SJCRH30 (cell line): ENCODE data around the gene PRKD2. TPM values are rescaled to one million over a fixed set of nuclear protein-coding genes. Genes with fewer than 3 reads are reported as not detected.
"Not testable (repeated sequence)": the region's sequence is repeated elsewhere in the genome, so short reads cannot be mapped to it uniquely, and the experiment has no call there.

ENCODE experiments used
- DNase-seq, 2 experiments: peaks; one replicate each; pipeline ENCODE4 v3.0.0-alpha.2; 2015 to 2020
- H3K27ac ChIP-seq: fragments of 250-450 bp; sonication (Bioruptor Pico); 2 replicates; pipeline ENCODE4 v1.5.1; 2020; ENCODE audit warnings: mild to moderate bottlenecking, moderate library complexity
- H3K27me3 ChIP-seq: fragments of 250-450 bp; sonication (Bioruptor Pico); 2 replicates; pipeline ENCODE4 v1.5.1; 2020; ENCODE audit warnings: mild to moderate bottlenecking, moderate library complexity
- H3K36me3 ChIP-seq: fragments of 250-450 bp; sonication (Bioruptor Pico); 2 replicates; pipeline ENCODE4 v1.5.1; 2020; ENCODE audit warnings: mild to moderate bottlenecking, moderate library complexity
- H3K4me1 ChIP-seq: fragments of 250-450 bp; sonication (Bioruptor Pico); 2 replicates; pipeline ENCODE4 v1.5.1; 2020; ENCODE audit warnings: mild to moderate bottlenecking, moderate library complexity
- H3K4me3 ChIP-seq: fragments of 250-450 bp; sonication (Bioruptor Pico); 2 replicates; pipeline ENCODE4 v1.5.1; 2020; ENCODE audit warnings: mild to moderate bottlenecking, moderate library complexity
- H3K9me3 ChIP-seq: fragments of 250-450 bp; sonication (Bioruptor Pico); replicated peaks from 2 replicates; pipeline ENCODE4 v1.5.1; 2020; ENCODE audit warnings: mild to moderate bottlenecking, moderate library complexity
- total RNA-seq: library from RNA; depleted of rRNA; stranded (reverse); fragments of >200 nt; shearing (Covaris generic); gene quantifications from 2 replicates; pipeline ENCODE4 v1.2.3, GENCODE V29; 2014; rRNA removed

PRKD2 gene
- total RNA-seq, 1 experiment from 2014 or later = 7.7 TPM

DNA sequence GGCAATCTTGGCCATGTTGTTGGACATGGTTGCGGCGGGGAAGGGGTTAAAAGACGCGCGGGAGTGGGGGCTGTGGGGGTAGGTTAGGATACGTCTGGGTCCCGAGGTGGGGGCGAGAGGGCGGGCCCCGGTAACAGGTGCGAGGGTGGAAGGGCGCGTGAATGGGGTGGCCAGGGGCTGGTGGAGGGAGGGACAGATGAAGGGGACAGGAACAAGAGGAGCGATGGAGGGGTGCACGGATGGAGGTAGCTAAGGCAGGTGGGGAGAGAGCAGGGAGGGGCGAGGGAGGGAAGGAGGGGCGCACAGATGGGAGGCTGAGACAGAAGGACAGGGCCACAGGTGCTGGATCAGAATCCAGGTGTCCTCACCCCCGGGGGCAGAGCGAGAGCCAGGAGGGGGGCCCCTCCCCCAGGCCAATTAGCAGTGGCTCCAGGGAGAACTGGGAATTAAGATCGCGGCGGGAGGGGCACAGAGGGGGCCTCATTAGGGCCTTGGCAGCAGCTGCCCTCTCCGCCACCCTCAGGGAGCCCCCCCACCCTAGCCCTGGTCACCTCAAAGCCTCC, 82.2 kb downstream of the PRKD2 start:
- H3K4me1 ChIP-seq = peaks cover 14% of the 10 kb centered on the region
- H3K9me3 ChIP-seq = no peaks in the 10 kb centered on the region
- DNase-seq = no peak
- H3K4me3 ChIP-seq = no peak overlapping the region
- H3K36me3 ChIP-seq = no peaks in the 10 kb centered on the region
- H3K27ac ChIP-seq = no peak overlapping the region
- peaks cover 7% of the 10 kb centered on the region; the same call in 1 of the 2 replicates for H3K27me3 ChIP-seq

DNA sequence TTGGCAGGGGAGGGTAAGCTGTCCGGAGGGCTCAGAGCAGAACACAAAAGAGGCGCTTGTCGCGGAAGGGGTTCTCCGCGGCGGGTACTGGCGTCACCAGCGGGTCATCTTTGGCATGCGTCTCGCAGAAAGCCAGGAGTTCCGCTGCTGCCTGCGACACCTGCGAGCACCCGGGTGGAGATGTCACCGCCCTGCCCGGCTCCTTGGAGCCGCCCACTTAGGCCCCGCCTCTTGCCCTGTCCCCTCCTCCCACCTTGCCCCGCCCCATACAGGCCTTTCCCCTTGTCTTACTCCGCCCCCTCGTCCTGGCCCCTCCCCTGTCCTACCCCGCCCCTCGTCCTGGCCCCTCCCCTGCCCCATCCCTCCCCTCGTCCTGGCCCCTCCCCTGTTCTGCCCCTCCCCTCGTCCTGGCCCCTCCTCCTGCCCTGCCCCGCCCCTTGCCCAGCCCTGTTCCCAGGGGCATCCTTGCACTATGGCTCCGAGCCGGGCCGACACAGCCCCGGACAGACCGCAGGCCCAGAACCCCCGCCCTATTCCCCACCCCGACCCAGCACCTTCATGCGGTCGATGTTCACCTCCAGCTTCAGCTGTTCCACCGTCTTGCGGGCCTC, 82.8 kb downstream of the PRKD2 start:
- Histone ChIP-seq H3K27ac (no peak overlapping the region), H3K9me3 (no peaks in the 10 kb centered on the region), H3K27me3 (peaks cover 7% of the 10 kb centered on the region; the same call in 1 of the 2 replicates), H3K4me1 (peaks cover 13% of the 10 kb centered on the region), H3K36me3 (no peaks in the 10 kb centered on the region), H3K4me3 (no peak overlapping the region)
- peak; percentile 60 to 66 for DNase-seq

DNA sequence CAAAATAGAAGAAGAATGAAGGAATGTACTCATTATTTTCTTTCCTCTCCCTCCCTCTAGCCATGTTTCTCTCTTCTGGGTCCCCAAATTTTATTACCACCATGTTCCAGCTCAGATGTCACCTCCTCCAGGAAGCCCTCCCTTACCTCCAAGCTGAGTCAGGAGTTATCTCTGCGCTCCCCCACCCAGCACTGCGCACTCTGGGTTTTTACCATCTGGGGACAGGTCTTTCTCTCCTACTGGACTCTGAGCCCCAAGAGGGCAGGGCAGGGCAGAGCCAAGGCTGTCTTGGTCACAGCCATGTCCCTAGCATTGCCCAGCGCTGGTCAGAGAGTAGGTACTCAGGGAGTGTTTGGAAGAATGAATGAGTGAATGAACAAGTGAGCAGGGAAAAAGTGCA, 83.8 kb downstream of the PRKD2 start:
- peaks cover 13% of the 10 kb centered on the region for H3K4me1 ChIP-seq
- no peaks in the 10 kb centered on the region for H3K9me3 ChIP-seq
- no peak for DNase-seq
- H3K27me3 ChIP-seq = peaks cover 7% of the 10 kb centered on the region; the same call in 1 of the 2 replicates
- H3K4me3 ChIP-seq = no peak overlapping the region
- H3K36me3 ChIP-seq = no peaks in the 10 kb centered on the region
- H3K27ac ChIP-seq = no peak overlapping the region

DNA sequence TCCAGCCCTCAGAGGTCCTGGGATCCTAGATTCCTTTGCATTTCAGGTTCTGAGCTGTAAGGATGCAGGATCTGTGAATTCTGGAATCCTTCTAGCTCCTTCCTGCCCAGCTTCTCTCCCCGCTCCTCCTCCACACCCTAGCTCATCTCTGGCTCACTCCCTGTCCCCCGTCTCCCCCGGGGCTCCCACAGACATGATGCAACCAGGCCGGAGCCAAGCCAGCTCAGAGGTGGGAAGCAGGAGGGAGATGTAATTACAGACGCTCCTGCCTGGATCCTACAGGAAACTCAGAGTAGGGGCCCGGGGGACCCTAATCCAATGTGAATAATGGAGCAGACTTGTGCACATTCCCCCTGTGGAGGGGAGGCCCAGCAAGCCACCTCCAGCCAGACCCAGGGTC, 85.4 kb downstream of the PRKD2 start:
- Histone ChIP-seq H3K4me3 (no peak overlapping the region), H3K9me3 (no peaks in the 10 kb centered on the region), H3K27me3 (peaks cover 7% of the 10 kb centered on the region; the same call in 1 of the 2 replicates), H3K4me1 (peaks cover 13% of the 10 kb centered on the region), H3K27ac (no peak overlapping the region), H3K36me3 (no peaks in the 10 kb centered on the region)
- peak in 1 of 2 experiments; percentile 51 for DNase-seq

DNA sequence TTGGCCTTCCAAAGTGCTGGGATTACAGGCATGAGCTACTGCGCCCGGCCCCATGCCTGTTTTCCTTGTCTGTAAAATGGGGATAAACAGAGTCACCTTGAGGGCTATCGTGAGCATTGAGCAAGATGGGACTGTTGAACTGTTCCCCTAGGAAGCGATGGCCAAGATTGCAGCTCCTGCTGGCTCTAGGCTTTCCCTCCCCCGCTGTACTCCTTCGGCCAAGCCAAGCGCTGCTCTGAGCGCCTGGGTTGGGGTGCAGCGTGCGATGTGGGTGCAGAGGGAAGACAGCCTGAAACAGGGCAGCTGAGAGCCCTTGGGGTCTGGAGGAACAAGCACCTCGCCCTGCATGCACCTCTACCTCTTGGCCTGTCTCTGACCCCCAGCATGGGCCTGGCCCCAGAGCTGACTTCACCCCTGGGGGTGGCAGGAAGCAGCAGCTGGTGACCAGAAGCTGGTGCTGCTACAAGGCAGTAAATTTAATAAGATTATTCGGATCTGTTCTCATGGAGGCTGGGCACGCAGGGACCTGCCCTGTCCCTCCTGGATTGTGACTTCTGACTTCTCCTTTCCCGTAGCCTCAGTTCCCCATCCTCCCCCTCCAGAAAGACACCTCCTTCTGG, 86.2 kb downstream of the PRKD2 start:
- 0 out of 2 replicates have a peak overlapping the region, but pooled peaks have one; percentile 10 for H3K27ac ChIP-seq
- peak in 1 of 2 experiments; percentile 46 for DNase-seq
- peaks cover 13% of the 10 kb centered on the region for H3K4me1 ChIP-seq
- H3K36me3 ChIP-seq = no peaks in the 10 kb centered on the region
- peaks cover 7% of the 10 kb centered on the region; the same call in 1 of the 2 replicates for H3K27me3 ChIP-seq
- no peaks in the 10 kb centered on the region for H3K9me3 ChIP-seq
- no peak overlapping the region for H3K4me3 ChIP-seq

DNA sequence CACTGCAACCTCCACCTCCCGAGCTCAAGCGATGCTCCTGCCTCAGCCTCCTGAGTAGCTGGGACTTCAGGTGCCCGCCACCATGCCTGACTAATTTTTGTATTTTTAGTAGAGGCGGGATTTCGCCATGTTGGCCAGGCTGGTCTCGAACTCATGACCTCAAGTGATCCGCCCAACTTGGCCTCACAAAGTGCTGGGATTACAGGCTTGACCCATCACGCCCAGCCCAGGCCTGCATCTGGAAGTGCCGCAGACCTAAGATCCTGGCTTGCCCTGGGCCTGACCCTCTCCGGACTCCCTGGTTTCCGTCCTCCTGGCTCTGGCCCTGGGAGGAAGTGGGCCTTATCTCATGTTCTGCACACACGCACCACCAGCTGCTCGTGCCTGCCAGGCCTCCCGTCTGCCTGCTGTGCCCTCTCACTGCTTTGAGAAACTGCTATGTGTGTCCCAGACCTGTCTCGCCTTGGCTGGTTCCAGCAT, 87.3 kb downstream of the PRKD2 start:
- no peaks in the 10 kb centered on the region for H3K9me3 ChIP-seq
- H3K4me1 ChIP-seq = peaks cover 13% of the 10 kb centered on the region
- no peak for DNase-seq
- H3K4me3 ChIP-seq = no peak overlapping the region
- no peak overlapping the region for H3K27ac ChIP-seq
- no peaks in the 10 kb centered on the region for H3K36me3 ChIP-seq
- H3K27me3 ChIP-seq = peaks cover 1% of the 10 kb centered on the region; the same call in 1 of the 2 replicates

DNA sequence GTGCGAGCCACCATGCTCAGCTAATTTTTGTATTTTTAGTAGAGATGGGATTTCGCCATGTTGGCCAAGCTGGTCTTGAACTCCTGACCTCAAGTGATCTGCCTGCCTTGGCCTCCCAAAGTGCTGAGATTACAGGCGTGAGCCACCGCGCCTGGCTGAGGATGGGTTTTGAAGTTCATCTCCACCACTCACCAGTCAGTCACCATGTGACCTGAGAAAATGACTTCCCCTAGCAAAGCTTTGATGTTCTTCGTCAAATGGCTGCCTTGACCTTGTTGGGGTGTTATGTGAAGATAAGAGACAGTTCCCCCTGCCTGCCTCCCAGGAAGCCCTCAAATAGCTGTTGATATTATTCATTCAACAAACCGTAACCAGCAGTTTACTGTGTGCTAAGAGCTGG, 87.9 kb downstream of the PRKD2 start:
- not testable (repeated sequence) for H3K4me3 ChIP-seq, H3K36me3 ChIP-seq, H3K27ac ChIP-seq, DNase-seq, H3K27me3 ChIP-seq, H3K9me3 ChIP-seq
- peaks cover 13% of the 10 kb centered on the region for H3K4me1 ChIP-seq

DNA sequence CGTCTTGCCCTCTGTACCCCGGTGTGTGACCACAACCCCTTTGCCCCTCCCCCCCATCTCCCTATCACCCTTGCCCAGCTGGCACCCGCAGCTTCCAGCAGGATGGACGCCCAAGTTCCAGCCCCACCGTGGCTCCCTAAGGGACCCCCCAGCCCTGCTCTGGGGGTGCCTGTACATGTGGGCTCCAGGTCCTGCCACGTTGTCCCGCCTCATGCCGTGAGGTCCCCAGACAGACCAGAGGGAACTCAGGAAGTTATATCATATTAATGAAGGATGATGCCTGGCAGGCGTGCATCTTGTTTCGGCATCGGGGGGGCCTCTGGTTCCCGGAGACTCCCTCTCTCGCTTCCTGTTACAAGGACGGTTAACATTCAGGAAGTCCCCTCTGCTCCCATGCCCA, 90.5 kb downstream of the PRKD2 start:
- Histone ChIP-seq H3K4me1 (peaks cover 11% of the 10 kb centered on the region), H3K27ac (no peak overlapping the region), H3K4me3 (no peak overlapping the region), H3K36me3 (no peaks in the 10 kb centered on the region), H3K9me3 (no peaks in the 10 kb centered on the region), H3K27me3 (peaks cover 8% of the 10 kb centered on the region; the same call in 1 of the 2 replicates)
- no peak for DNase-seq

DNA sequence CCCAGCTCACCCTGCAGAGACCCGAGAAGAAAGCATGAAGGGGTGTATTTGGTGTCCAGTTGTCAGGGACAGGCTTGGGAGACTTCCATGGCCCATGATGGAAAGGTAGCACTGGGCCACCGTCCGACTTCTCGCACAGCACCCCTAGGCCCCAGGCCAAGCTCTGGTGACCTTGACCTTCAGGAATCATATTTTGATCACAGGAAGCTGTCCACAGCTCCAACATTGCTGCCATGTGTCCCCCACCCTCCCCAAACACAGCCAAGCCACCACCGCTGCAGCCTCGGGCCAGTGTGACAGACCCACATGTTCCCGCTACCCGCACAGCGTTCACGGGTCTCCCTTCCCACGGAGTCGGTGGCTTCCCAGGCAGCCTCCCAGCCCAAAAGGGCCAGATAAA, 91.2 kb downstream of the PRKD2 start:
- Histone ChIP-seq H3K27ac (no peak overlapping the region), H3K27me3 (peaks cover 8% of the 10 kb centered on the region; the same call in 1 of the 2 replicates), H3K4me3 (no peak overlapping the region), H3K4me1 (peaks cover 5% of the 10 kb centered on the region), H3K36me3 (no peaks in the 10 kb centered on the region), H3K9me3 (no peaks in the 10 kb centered on the region)
- DNase-seq = no peak

DNA sequence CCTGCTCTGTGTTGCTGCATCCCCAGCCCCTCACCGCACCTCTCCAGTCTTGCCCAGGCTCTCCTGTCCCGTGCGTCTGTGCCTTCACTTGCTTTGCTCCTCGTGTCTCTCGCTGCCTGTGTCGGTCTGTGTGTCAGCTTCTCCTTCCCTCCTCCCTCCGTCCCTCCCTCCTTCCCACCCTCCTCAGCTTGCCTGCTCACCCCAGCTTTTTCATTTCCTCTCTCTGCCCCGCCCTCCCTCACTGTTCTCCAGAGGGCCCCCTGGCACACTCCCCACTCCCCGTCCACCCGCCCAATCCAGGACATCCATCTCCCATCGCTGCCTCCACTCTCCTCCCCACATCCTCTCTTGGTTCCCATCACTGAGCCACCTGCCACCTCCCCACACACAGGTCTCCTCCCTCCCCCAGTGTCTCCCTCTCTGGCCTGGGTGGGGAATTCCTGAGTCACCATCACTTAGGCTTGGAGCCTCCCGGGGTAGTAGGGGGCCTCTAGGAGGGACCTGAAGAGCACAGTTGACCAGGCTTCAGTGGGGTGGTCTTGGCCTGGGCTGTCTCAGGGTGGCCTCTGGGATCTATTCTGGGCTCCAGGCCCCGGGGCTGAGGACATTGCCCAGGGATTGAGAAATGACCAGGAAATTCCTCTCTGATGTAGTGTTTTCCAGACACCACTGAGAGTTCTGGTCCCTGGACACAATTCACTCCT, 91.8 kb downstream of the PRKD2 start, which contains the start of gene PTGIR:
Gene PTGIR, minus strand, starts transcription at position 132 of the 704 bp plus-strand sequence. CDS start 864 bp downstream, outside the sequence.
- no peak within 1 kb of the TSS for H3K4me3 ChIP-seq
- no peaks in the 10 kb centered on the region for H3K36me3 ChIP-seq
- no peak within 1 kb of the TSS for H3K27ac ChIP-seq
- H3K4me1 ChIP-seq = peaks cover 8% of the 10 kb centered on the region; the same call in 1 of the 2 replicates
- DNase-seq = peak; percentile 33 to 41
- peaks cover 8% of the 10 kb centered on the region; the same call in 1 of the 2 replicates for H3K27me3 ChIP-seq
- H3K9me3 ChIP-seq = no peaks in the 10 kb centered on the region

Other genes starting within 250 kb of the PRKD2 start
- 40.1 and 41.8 TPM in 2 replicates for gene PNMA8A, start 245.6 kb downstream of the PRKD2 start, total RNA-seq
- 0.04 TPM in 1 of 2 replicates, not detected in the other for gene PNMA8B, start 221.2 kb downstream of the PRKD2 start, total RNA-seq
- 239 and 247 TPM in 2 replicates for gene CALM3, start 115.8 kb downstream of the PRKD2 start, total RNA-seq
- gene PTGIR, start 92.0 kb downstream of the PRKD2 start, total RNA-seq = not detected in 2 replicates
- gene GNG8, start 80.9 kb downstream of the PRKD2 start, total RNA-seq = not detected in 2 replicates
- gene DACT3, start 55.9 kb downstream of the PRKD2 start, total RNA-seq = 2.6 and 2.7 TPM in 2 replicates
- 15.6 and 17.8 TPM in 2 replicates for gene FKRP, start 28.9 kb upstream of the PRKD2 start, total RNA-seq
- 75.3 and 80.6 TPM in 2 replicates for gene STRN4, start 29.3 kb upstream of the PRKD2 start, total RNA-seq
- gene SLC1A5, start 71.5 kb upstream of the PRKD2 start, total RNA-seq = 66.3 and 71.6 TPM in 2 replicates
- gene AP2S1, start 133.7 kb upstream of the PRKD2 start, total RNA-seq = 133 and 139 TPM in 2 replicates
- 44.0 and 49.5 TPM in 2 replicates for gene ARHGAP35, start 143.9 kb upstream of the PRKD2 start, total RNA-seq